DOHH2 (cell line): ENCODE data around the gene NAALADL2.
"Not testable (repeated sequence)": the region's sequence is repeated elsewhere in the genome, so short reads cannot be mapped to it uniquely, and the experiment has no call there.

Source experiments
- H3F3A ChIP-seq: fragments of 200-600 bp; sonication (generic), shearing (Covaris generic); 2 replicates; pipeline ENCODE4 v1.6.0; 2016; ENCODE audit warnings: antibody characterized with exemption, mild to moderate bottlenecking; ENCODE audit not compliant: control insufficient read depth, insufficient read depth
- H3K27ac ChIP-seq: fragments of 200-600 bp; sonication (generic); 2 replicates; pipeline ENCODE4 v1.5.1; 2014; ENCODE audit warnings: low read depth, mild to moderate bottlenecking, low read length, moderate library complexity
- H3K27me3 ChIP-seq: fragments of 200-600 bp; sonication (generic); 2 replicates; pipeline ENCODE4 v1.6.1; 2014; ENCODE audit warnings: mild to moderate bottlenecking, low read length, mixed read lengths; ENCODE audit not compliant: control insufficient read depth
- H3K36me3 ChIP-seq: fragments of 200-600 bp; sonication (generic); 2 replicates; pipeline ENCODE4 v1.6.1; 2014; ENCODE audit warnings: mild to moderate bottlenecking, low read length, moderate library complexity, mixed read lengths; ENCODE audit not compliant: control insufficient read depth
- H3K4me1 ChIP-seq: fragments of 200-600 bp; sonication (generic); 2 replicates; pipeline ENCODE4 v1.6.1; 2014; ENCODE audit warnings: mild to moderate bottlenecking, low read length, mixed read lengths; ENCODE audit not compliant: control insufficient read depth
- H3K4me2 ChIP-seq: fragments of 200-600 bp; sonication (generic); 2 replicates; pipeline ENCODE4 v1.6.0; 2014; ENCODE audit warnings: mild to moderate bottlenecking, low read length, moderate library complexity
- H3K4me3 ChIP-seq: fragments of 200-600 bp; sonication (generic); 2 replicates; pipeline ENCODE4 v1.5.1; 2014; ENCODE audit warnings: mild to moderate bottlenecking, low read length, mixed read lengths
- H3K79me2 ChIP-seq: fragments of 200-600 bp; sonication (generic); 2 replicates; pipeline ENCODE4 v1.6.1; 2014; ENCODE audit warnings: mild to moderate bottlenecking, low read length, mixed read lengths; ENCODE audit not compliant: control insufficient read depth
- H3K9me2 ChIP-seq: fragments of 200-600 bp; sonication (generic); replicated peaks from 2 replicates; pipeline ENCODE4 v1.6.1; 2014; ENCODE audit warnings: mild to moderate bottlenecking, low read length, mixed read lengths; ENCODE audit not compliant: control insufficient read depth
- H3K9me3 ChIP-seq: fragments of 200-600 bp; sonication (generic); 2 replicates; pipeline ENCODE4 v1.6.1; 2014; ENCODE audit warnings: antibody characterized with exemption, low read length, mixed read lengths; ENCODE audit not compliant: control insufficient read depth, insufficient read depth
- H4K20me1 ChIP-seq: fragments of 200-600 bp; sonication (generic); 2 replicates; pipeline ENCODE4 v1.6.0; 2014; ENCODE audit warnings: low read depth, mild to moderate bottlenecking, antibody characterized with exemption, low read length, moderate library complexity; ENCODE audit not compliant: control insufficient read depth, insufficient read depth
- EZH2phosphoT487 ChIP-seq: fragments of 200-600 bp; sonication (generic); IDR thresholded peaks from 2 replicates; pipeline ENCODE4 v1.6.1; 2017; ENCODE audit warnings: borderline replicate concordance, mild to moderate bottlenecking, antibody characterized with exemption, low read length, moderate library complexity, mixed read lengths
- TF ChIP-seq, protein P1 (sequence below): fragments of 200-600 bp; sonication (generic); IDR thresholded peaks from one replicate; pipeline ENCODE4 v1.5.1; 2014; ENCODE audit warnings: antibody characterized with exemption, mild to moderate bottlenecking, low read depth, low read length; ENCODE audit not compliant: poor library complexity, severe bottlenecking

NAALADL2 gene

DNA sequence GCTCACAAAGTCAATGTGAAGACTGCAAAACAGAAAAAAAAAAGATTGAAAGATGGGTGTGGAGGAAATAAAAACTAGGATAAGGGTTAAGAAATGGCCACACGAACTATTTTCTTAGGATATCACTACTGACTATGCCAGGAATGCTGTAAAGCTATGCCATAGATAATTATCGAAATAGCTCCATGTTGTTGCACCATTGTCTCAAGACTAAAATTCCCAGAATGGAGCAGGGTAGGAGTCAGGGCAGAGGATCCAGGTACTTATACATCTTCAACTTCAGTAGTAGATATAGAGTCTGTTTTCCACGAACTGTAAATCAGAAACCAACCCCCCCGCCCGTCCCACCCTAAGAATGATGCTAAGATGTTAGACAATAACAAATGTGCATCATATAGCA, 302.2 kb downstream of the NAALADL2 start:
- no peak for TF ChIP-seq EZH2phosphoT487
- TF ChIP-seq, protein P1, sequence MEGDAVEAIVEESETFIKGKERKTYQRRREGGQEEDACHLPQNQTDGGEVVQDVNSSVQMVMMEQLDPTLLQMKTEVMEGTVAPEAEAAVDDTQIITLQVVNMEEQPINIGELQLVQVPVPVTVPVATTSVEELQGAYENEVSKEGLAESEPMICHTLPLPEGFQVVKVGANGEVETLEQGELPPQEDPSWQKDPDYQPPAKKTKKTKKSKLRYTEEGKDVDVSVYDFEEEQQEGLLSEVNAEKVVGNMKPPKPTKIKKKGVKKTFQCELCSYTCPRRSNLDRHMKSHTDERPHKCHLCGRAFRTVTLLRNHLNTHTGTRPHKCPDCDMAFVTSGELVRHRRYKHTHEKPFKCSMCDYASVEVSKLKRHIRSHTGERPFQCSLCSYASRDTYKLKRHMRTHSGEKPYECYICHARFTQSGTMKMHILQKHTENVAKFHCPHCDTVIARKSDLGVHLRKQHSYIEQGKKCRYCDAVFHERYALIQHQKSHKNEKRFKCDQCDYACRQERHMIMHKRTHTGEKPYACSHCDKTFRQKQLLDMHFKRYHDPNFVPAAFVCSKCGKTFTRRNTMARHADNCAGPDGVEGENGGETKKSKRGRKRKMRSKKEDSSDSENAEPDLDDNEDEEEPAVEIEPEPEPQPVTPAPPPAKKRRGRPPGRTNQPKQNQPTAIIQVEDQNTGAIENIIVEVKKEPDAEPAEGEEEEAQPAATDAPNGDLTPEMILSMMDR, result no peak
- Histone ChIP-seq H3K4me3 (no peak overlapping the region), H3F3A (no peaks in the 10 kb centered on the region), H4K20me1 (no peaks in the 10 kb centered on the region), H3K27me3 (no peaks in the 10 kb centered on the region), H3K79me2 (no peaks in the 10 kb centered on the region), H3K9me2 (no peaks in the 10 kb centered on the region), H3K4me1 (no peaks in the 10 kb centered on the region), H3K36me3 (no peaks in the 10 kb centered on the region), H3K27ac (no peak overlapping the region), H3K4me2 (no peak overlapping the region), H3K9me3 (no peaks in the 10 kb centered on the region)

DNA sequence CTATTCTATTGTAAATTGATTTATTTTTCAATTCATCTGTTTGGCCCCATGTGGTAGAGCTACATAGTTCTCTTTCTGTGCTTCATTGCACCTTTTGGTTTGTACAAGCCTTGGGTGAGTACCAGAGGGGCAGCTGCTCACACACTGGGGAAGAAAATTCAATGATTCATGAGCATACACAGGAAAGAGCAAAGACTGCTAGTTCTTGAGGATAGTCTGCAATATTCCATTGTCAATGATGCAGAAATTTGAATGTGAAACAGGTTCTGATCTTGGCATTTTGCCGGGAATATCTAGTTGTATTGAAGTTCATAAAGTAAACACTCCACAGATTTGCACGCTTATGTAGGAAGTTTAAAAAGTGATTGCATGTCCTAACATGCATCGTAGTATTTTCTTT, 304.6 kb downstream of the NAALADL2 start:
- Histone ChIP-seq H3K4me1 (no peaks in the 10 kb centered on the region), H3F3A (no peaks in the 10 kb centered on the region), H3K27me3 (no peaks in the 10 kb centered on the region), H3K27ac (no peak overlapping the region), H3K79me2 (no peaks in the 10 kb centered on the region), H3K4me3 (no peak overlapping the region), H3K9me2 (no peaks in the 10 kb centered on the region), H3K4me2 (no peak overlapping the region), H3K36me3 (no peaks in the 10 kb centered on the region), H4K20me1 (no peaks in the 10 kb centered on the region), H3K9me3 (no peaks in the 10 kb centered on the region)
- TF ChIP-seq, protein P1, result no peak
- TF ChIP-seq EZH2phosphoT487, result no peak

DNA sequence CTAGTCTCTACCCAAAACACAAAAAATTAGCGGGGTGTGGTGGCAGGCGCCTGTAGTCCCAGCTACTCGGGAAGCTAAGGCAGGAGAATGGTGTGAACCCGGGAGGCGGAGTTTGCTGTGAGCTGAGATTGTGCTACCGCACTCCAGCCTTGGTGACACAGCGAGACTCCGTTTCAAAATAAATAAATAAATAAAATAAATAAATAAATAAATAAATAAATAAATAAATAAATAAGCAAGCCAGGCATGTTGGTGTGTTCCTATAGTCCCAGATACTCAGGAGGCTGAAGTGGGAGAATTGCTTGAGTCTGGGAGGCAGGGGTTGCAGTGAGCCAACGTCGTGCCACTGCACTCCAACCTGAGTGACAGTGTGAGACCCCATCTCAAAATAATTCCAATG, 314.0 kb downstream of the NAALADL2 start:
- H3K9me2 ChIP-seq, H3F3A ChIP-seq, H3K36me3 ChIP-seq, H3K9me3 ChIP-seq, H3K79me2 ChIP-seq, H3K4me3 ChIP-seq, H3K4me1 ChIP-seq, H3K27me3 ChIP-seq, H4K20me1 ChIP-seq, H3K4me2 ChIP-seq, H3K27ac ChIP-seq: not testable (repeated sequence)

DNA sequence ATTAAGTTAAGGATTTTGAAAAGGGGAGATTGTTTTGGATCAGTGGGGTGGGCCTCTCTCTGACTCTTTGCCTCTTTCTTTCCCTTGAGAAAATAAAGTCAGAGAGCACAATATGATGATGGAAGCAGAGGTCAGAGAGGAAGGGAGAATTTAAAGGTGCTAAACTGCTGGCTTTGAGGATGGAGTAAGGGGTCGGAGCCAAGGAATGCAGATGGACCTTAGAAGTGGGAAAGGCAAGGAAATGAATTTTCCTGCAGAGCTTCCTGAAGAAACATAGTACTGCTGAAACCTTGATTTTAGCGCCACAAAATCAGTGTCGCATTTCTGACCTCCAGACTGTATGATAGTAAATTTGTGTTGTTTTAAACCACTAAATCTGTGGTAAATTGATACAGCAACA, 317.4 kb downstream of the NAALADL2 start:
- Histone ChIP-seq H3K4me1 (no peaks in the 10 kb centered on the region), H3K36me3 (no peaks in the 10 kb centered on the region), H3K9me2 (no peaks in the 10 kb centered on the region), H3K27ac (no peak overlapping the region), H4K20me1 (no peaks in the 10 kb centered on the region), H3F3A (no peaks in the 10 kb centered on the region), H3K27me3 (no peaks in the 10 kb centered on the region), H3K4me3 (no peak overlapping the region), H3K79me2 (no peaks in the 10 kb centered on the region), H3K9me3 (no peaks in the 10 kb centered on the region), H3K4me2 (no peak overlapping the region)
- TF ChIP-seq, protein P1, result no peak
- no peak for TF ChIP-seq EZH2phosphoT487
